HepG2 (cell line): ENCODE measurements around the gene FCHSD1. TPM values are rescaled to one million over a fixed set of nuclear protein-coding genes. Genes with fewer than 3 reads are reported as not detected.

ENCODE experiments used
- ATAC-seq: fragments of 200-7000 bp; cut with Tn5 transposase; 3 replicates; pipeline ENCODE4 v1.9.1; 2020; ENCODE audit warnings: mild to moderate bottlenecking, moderate library complexity
- BruUV-seq: library from RNA; stranded (reverse); fragments of 400-500 nt; replicated peaks from 2 replicates; lab custom pipeline; 2021; lab: Mats Ljungman, UMichigan
- CTCF ChIA-PET: fragments of 300-600 bp; formaldehyde crosslinking; extraction: SDS; loops from one replicate; lab custom pipeline; 2021; ENCODE audit warnings: low total read pairs, inconsistent platforms, low intra/inter-chr PET ratio; lab: Yijun Ruan, JAX
- POLR2A ChIA-PET: fragments of 350-600 bp; sonication (Branson Sonifier 250); formaldehyde crosslinking; loops from one replicate; lab custom pipeline; 2020; ENCODE audit warnings: antibody characterized with exemption, inconsistent platforms; lab: Yijun Ruan, JAX
- DNase-seq: peaks from one replicate; pipeline ENCODE4 v3.0.0-alpha.2; 2015; ENCODE audit warnings: low spot score
- FAIRE-seq: peaks from 3 replicates; lab custom pipeline; 2011; peaks lifted over from hg19 to GRCh38; lab: Jason Lieb, UNC
- H2AFZ ChIP-seq: one replicate; pipeline ENCODE4 v1.6.1; 2011; ENCODE audit warnings: low read length, inconsistent platforms
- H3K27ac ChIP-seq: fragments of 300-600 bp; 3 replicates; pipeline ENCODE4 v1.8.0; 2011; ENCODE audit warnings: mixed run types, mild to moderate bottlenecking, mixed read lengths, low read length, inconsistent platforms; ENCODE audit not compliant: insufficient read depth; ENCODE audit errors: extremely low read length
- H3K27me3 ChIP-seq, 2 experiments: fragments of 200-600 bp in 1 of 2; 2 replicates in 1 of 2; 3 replicates in 1 of 2; pipeline versions ENCODE4 v1.6.0 to v1.8.0; 2011; ENCODE audit warnings: low read length in 2 of 2, mild to moderate bottlenecking in 2 of 2, moderate library complexity in 2 of 2, inconsistent platforms in 1 of 2; ENCODE audit not compliant: insufficient read depth in 2 of 2, control insufficient read depth in 1 of 2
- H3K36me3 ChIP-seq, 2 experiments: fragments of 200-600 bp in 1 of 2; replicated peaks in 1 of 2; 2 replicates in 1 of 2; 3 replicates in 1 of 2; pipeline versions ENCODE4 v1.5.1 to v1.8.0; 2011; ENCODE audit warnings: low read length in 2 of 2, inconsistent platforms in 1 of 2; ENCODE audit not compliant: insufficient read depth in 2 of 2, control insufficient read depth in 1 of 2
- H3K4me1 ChIP-seq: 2 replicates; pipeline ENCODE4 v1.5.1; 2012; ENCODE audit warnings: low read length, inconsistent platforms; ENCODE audit not compliant: insufficient read depth
- H3K4me2 ChIP-seq: 2 replicates; pipeline ENCODE4 v1.6.0; 2011; ENCODE audit warnings: low read depth, low read length, inconsistent platforms
- H3K4me3 ChIP-seq, 3 experiments: fragments of 200-600 bp in 1 of 3; sonication (generic), shearing (Covaris generic) in 1 of 3; replicated peaks in 1 of 3; 2 replicates each; pipeline ENCODE4 v1.5.1; 2011 to 2016; ENCODE audit warnings: low read length in 3 of 3, inconsistent platforms in 2 of 3, low read depth in 2 of 3, mild to moderate bottlenecking in 2 of 3, control low read depth in 1 of 3, mixed read lengths in 1 of 3; ENCODE audit not compliant: insufficient read depth in 1 of 3
- H3K79me2 ChIP-seq: one replicate; pipeline ENCODE4 v1.6.1; 2011; ENCODE audit warnings: low read length, inconsistent platforms; ENCODE audit not compliant: insufficient read depth
- H3K9ac ChIP-seq: 2 replicates; pipeline ENCODE4 v1.6.0; 2011; ENCODE audit warnings: mild to moderate bottlenecking, low read depth, low read length, inconsistent platforms; ENCODE audit not compliant: insufficient read depth
- H3K9me3 ChIP-seq: 2 replicates; pipeline ENCODE4 v1.5.1; 2012; ENCODE audit warnings: mild to moderate bottlenecking, low read length
- H4K20me1 ChIP-seq: 2 replicates; pipeline ENCODE4 v1.6.0; 2011; ENCODE audit warnings: inconsistent platforms, mild to moderate bottlenecking, low read length, moderate library complexity; ENCODE audit not compliant: insufficient read depth
- ELK4 ChIP-seq: sonication (generic); formaldehyde crosslinking; IDR thresholded peaks from 2 replicates; pipeline ENCODE4 v1.9.0; 2021; ENCODE audit warnings: missing genetic modification reagents, borderline replicate concordance
- GABPB1 ChIP-seq: IDR thresholded peaks from 2 replicates; pipeline ENCODE4 v1.6.1; 2016; ENCODE audit warnings: mild to moderate bottlenecking, missing genetic modification reagents, moderate library complexity, missing compliant biosample characterization
- GPN1 ChIP-seq: sonication (generic); formaldehyde crosslinking; IDR thresholded peaks from 2 replicates; pipeline ENCODE4 v1.5.1; 2020; ENCODE audit warnings: missing genetic modification reagents, borderline replicate concordance
- NFE2L2 ChIP-seq: fragments of 150-350 bp; IDR thresholded peaks from 2 replicates; pipeline ENCODE4 v1.6.1; 2014; ENCODE audit warnings: low read length
- TRIM22 ChIP-seq: fragments of 450-650 bp; IDR thresholded peaks from 2 replicates; pipeline ENCODE4 v1.6.1; 2017
- ZBTB33 ChIP-seq: sonication (generic); formaldehyde crosslinking; IDR thresholded peaks from 2 replicates; pipeline ENCODE4 v1.4.0; 2020; ENCODE audit warnings: missing genetic modification reagents
- ZBTB42 ChIP-seq: sonication (generic); formaldehyde crosslinking; IDR thresholded peaks from 2 replicates; pipeline ENCODE4 v1.5.0; 2020; ENCODE audit warnings: mild to moderate bottlenecking, missing genetic modification reagents
- ZNF501 ChIP-seq: sonication (generic); formaldehyde crosslinking; IDR thresholded peaks from 2 replicates; pipeline ENCODE4 v1.5.1; 2020; ENCODE audit warnings: mild to moderate bottlenecking, moderate library complexity, missing genetic modification reagents
- ZNF788 ChIP-seq: sonication (generic); formaldehyde crosslinking; IDR thresholded peaks from 2 replicates; pipeline ENCODE4 v1.5.0; 2020; ENCODE audit warnings: mild to moderate bottlenecking, missing genetic modification reagents, borderline replicate concordance
- WGBS: methylation state at CpG from one replicate; pipeline ENCODE4 v1.1.6; 2017; ENCODE audit warnings: low lambda C conversion rate; 5-methylcytosine and 5-hydroxymethylcytosine counted together
- in situ Hi-C: cut with HindIII; loops from 2 replicates; pipeline ENCODE4 v1.10.0; 2017; ENCODE audit warnings: low pct_unique_long_range_greater_than_20kb; ENCODE audit not compliant: extremely low pct_ligation_motif_present
- intact Hi-C: fragments of 100-400 bp; cut with micrococcal nuclease; formaldehyde crosslinking; loops from one replicate; pipeline ENCODE4 v1.10.0; 2022; ENCODE audit not compliant: unreplicated experiment
- polyA plus RNA-seq, 8 experiments: library from polyadenylated mRNA; depleted of rRNA in 3 of 8; stranded (reverse) in 7 of 8; unstranded in 1 of 8; fragments of >200 nt; fragmentation: Illumina TruSeq in 4 of 8; extraction: Trizol in 4 of 8; gene quantifications; 2 replicates each; pipeline versions ENCODE4 v1.2.1 to v1.2.3, GENCODE V29; 2011 to 2016; ENCODE audit warnings: low read depth in 4 of 8, missing spikeins in 1 of 8, mixed read lengths in 1 of 8; ENCODE audit not compliant: insufficient read depth in 1 of 8
- total RNA-seq, 5 experiments: library from RNA; depleted of rRNA; stranded (reverse); fragments of >200 nt; fragmentation: Illumina TruSeq; extraction: Trizol; gene quantifications; 2 replicates each; pipeline ENCODE4 v1.2.3, GENCODE V29; 2016; ENCODE audit warnings: low read depth in 1 of 5

FCHSD1 gene
- total and polyA plus RNA-seq, 2 of the 13 experiments (the other 11 are each of a cell fraction or from before 2014, with no cell fraction given) = 5.5 to 15.4 TPM

- Histone ChIP-seq H4K20me1 (no peaks in the 10 kb centered on the region), H3K9ac (no peak overlapping the region), H3K9me3 (no peaks in the 10 kb centered on the region), H3K36me3 (no peaks in the 10 kb centered on the region), H3K27me3 (peaks cover 5 to 15% of the 10 kb centered on the region in 2 experiments; a peak in 4 of 5 replicates), H3K79me2 (no peaks in the 10 kb centered on the region), H3K4me3 (no peak overlapping the region), H3K4me1 (peaks cover 17% of the 10 kb centered on the region), H3K4me2 (no peak overlapping the region), H2AFZ (no peak overlapping the region), H3K27ac (no peak overlapping the region)
- no peak for ATAC-seq
- ChIA-PET POLR2A (no interaction called here), CTCF (no interaction called here)
- WGBS = 60% methylated on average over 1 of the region's 2 CpGs
- no peak for FAIRE-seq
- BruUV-seq = no TSS peak
- in situ Hi-C loops = no loop called here
- DNase-seq = no peak
- intact Hi-C loops = no loop called here
- no peak for TF ChIP-seq ZBTB42 (CRISPR knock-in tag)
- no peak for TF ChIP-seq ELK4
- TF ChIP-seq ZNF788 (CRISPR knock-in tag) = no peak
- TF ChIP-seq GABPB1 (CRISPR knock-in tag) = no peak
- TF ChIP-seq GPN1 = no peak
Observed at GRCh38 chr5:141654298-141654697, 3.1 kb upstream of the FCHSD1 start.

GRCh38 chr5:141651728-141652105, 499 bp upstream of the FCHSD1 start:
- Histone ChIP-seq H3K36me3 (no peaks in the 10 kb centered on the region), H3K9ac (peak overlapping the region; percentile 58; the same call in 1 of the 2 replicates), H3K9me3 (no peaks in the 10 kb centered on the region), H3K4me3 (peak overlapping the region; percentile 79 to 86 (median 85); a peak in 4 of 6 replicates), H3K27ac (no peak overlapping the region), H2AFZ (peak overlapping the region; percentile 32), H3K4me1 (peaks cover 17% of the 10 kb centered on the region), H3K79me2 (no peaks in the 10 kb centered on the region), H3K27me3 (peaks cover 5 to 10% of the 10 kb centered on the region in 2 experiments; a peak in 4 of 5 replicates), H4K20me1 (no peaks in the 10 kb centered on the region), H3K4me2 (peak overlapping the region; percentile 88)
- WGBS = 78% methylated on average over 9 of the region's 9 CpGs
- intact Hi-C loops (no loop called here), in situ Hi-C loops (no loop called here)
- ATAC-seq (no peak), FAIRE-seq (no peak), DNase-seq (no peak)
- no TSS peak for BruUV-seq
- ChIA-PET POLR2A (interaction anchor here (0.8 to 1.4 kb wide), 3 partner anchors 9 to 33 kb away, joined by 3 to 15 read pairs (median 3); partner anchors contain the start of genes DIAPH1, HDAC3 and RELL2), CTCF (no interaction called here)
- peak; percentile 31; the same call in 1 of the 2 replicates for TF ChIP-seq ZBTB33 (CRISPR knock-in tag)
- no peak for TF ChIP-seq NFE2L2
- no peak for TF ChIP-seq TRIM22
- 0 out of 2 replicates have a peak, but pooled peaks have one; percentile 4 for TF ChIP-seq ZNF501 (CRISPR knock-in tag)
